ENCODE results near the gene LRCOL1.

LRCOL1 gene

DNA sequence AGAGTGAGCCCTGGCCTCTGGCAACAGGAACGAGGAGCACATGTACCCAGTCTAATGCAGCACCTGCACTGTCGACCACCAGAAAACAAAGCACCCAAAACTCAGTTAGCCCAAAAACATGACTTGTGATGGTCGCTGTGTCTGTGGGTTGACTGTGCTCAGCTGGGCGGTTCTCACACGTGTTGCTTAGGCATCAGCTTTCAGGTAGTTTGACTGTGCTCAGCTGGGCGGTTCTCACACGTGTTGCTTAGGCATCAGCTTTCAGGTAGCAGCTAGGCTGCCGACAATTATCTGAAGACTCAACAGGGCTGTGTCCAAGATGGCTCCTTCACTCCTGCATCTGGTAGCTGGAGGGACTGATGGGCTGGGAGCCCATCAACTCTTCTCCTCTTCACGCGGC, 1.2 kb upstream of the LRCOL1 start:
- no peak for TF ChIP-seq ZFX (IDR thresholded peaks at IDR 0.05; ENCODE audit: borderline replicate concordance)
- TF ChIP-seq, protein P1, sequence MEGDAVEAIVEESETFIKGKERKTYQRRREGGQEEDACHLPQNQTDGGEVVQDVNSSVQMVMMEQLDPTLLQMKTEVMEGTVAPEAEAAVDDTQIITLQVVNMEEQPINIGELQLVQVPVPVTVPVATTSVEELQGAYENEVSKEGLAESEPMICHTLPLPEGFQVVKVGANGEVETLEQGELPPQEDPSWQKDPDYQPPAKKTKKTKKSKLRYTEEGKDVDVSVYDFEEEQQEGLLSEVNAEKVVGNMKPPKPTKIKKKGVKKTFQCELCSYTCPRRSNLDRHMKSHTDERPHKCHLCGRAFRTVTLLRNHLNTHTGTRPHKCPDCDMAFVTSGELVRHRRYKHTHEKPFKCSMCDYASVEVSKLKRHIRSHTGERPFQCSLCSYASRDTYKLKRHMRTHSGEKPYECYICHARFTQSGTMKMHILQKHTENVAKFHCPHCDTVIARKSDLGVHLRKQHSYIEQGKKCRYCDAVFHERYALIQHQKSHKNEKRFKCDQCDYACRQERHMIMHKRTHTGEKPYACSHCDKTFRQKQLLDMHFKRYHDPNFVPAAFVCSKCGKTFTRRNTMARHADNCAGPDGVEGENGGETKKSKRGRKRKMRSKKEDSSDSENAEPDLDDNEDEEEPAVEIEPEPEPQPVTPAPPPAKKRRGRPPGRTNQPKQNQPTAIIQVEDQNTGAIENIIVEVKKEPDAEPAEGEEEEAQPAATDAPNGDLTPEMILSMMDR (IDR thresholded peaks at IDR 0.05): no peak
- H3K27ac ChIP-seq: no peak overlapping the region

DNA sequence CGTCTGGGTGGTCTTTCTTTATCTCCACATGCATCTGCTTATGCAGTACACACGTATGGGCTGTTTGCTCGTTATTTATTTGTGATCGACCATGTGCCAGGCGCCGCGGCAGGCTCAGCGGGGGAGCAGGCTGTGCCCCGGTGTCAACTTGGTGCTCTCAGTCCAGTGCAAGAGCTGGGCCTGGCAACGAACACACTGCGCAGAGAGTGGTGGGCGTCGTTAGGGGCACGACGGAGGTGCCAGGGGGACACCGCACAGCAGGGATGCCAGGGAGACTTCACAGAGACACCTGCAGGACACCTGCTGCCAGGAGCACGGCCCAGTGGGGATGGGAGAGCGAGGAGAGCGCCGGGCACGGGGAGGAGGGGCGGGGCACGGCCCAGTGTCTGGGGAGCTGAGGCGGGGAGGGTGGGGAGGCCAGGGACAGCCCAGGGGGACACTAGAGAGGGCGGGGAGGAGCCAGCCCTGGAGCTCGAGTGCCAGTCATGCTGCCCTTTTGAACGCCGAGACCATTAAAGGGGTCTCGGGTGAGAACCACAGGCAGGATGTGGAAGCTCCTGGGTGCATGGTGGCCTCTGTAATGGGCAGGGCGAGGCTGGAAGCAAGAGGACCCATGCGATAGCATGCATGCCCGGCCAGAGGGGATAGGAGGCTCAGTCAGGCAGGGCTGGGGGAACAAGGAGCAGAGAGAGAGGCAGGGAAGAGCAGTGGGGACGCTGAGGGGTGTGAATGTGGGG, 652 bp upstream of the LRCOL1 start:
- no peak overlapping the region for H3K27ac ChIP-seq
- TF ChIP-seq, protein P1 (IDR thresholded peaks at IDR 0.05): no peak
- no peak for TF ChIP-seq ZFX (IDR thresholded peaks at IDR 0.05; ENCODE audit: borderline replicate concordance)

DNA sequence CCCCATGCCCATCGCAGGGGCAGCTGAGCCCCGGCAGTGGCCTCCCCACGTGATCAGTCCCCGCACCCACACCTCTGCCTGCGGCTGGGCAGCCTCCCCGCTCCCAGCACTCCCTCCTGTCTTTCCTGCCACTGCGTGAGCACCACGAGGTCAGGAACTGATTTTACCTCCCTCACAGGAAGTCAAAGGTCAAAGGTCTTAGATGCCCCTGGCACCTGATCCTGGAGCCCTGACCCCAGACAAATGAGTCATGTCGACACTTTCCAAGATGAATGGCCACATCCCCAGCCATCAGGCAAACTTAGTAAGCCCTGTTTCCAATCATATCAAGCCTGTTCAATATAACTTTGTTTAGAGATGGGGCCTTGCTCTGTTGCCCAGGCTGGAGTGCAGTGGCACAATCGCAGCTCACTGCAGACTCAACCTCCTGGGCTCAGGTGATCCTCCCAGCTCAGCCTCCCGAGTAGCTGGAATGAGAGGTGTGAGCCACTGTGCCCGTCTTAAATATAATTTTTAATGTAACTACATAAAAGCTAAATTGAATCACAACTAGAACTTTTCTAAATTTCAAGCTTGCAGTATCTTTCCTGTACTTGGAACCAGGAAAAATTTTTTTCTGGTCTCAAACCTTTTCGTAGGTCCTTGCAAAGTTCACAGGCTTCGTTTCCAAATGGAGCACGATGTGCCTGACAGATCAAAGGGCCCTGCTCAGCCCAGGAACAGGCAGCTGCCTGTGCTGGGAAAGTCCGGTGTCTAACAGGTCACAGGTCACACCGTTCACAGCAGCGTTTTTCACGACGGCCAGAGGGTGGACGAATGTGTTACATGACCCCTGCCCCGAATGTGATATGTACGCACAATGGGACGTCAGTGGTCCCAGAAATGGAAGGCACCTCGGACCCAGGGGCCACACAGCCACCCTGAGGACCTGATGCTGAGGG, 1.9 kb downstream of the LRCOL1 start:
- no peak overlapping the region for H3K27ac ChIP-seq
- TF ChIP-seq, protein P1 (IDR thresholded peaks at IDR 0.05): no peak
- TF ChIP-seq ZFX (IDR thresholded peaks at IDR 0.05; ENCODE audit: borderline replicate concordance): no peak

DNA sequence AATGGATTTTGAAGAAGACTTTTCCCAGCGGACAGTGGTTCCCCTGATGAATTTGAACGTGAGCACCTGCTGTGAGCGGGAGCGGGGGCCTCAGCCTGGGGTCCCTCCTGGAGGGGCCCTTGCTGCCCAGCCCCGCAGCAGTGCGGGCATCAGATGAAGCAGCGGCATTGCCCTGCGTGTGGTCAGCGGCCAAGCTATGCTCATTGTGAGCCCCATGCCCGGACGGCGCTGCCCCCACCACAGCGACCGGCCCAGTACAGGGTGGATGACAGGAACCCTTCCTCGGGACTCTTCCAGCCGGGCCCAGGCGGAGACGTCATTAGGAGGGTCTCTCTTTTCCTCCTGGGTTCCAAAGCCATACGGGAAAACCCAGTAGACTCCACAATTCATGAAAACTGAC, 3.5 kb downstream of the LRCOL1 start:
- TF ChIP-seq, protein P1 (IDR thresholded peaks at IDR 0.05): no peak
- TF ChIP-seq ZFX (IDR thresholded peaks at IDR 0.05; ENCODE audit: borderline replicate concordance): no peak
- no peak overlapping the region for H3K27ac ChIP-seq

DNA sequence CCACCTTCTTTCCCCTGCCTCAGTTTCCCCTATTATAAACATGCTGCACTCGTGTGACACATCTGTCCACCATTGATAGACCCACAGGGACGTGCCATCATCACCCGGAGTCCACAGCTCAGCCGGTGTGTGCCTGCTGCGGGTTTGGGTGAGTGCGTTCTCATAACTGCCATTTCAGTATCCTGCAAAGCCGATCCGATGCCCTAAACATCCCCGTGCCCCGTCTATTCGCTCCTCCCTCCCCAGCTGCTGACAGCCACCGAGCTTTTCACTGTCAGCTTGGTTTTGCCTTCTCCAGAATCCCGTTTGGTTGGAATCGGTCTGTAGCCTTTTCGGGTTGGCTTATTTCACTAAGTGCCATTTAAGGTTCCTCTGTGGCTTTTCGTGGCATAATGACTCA, 3.9 kb downstream of the LRCOL1 start:
- H3K27ac ChIP-seq: no peak overlapping the region
- no peak for TF ChIP-seq ZFX (IDR thresholded peaks at IDR 0.05; ENCODE audit: borderline replicate concordance)
- TF ChIP-seq, protein P1 (IDR thresholded peaks at IDR 0.05): no peak

DNA sequence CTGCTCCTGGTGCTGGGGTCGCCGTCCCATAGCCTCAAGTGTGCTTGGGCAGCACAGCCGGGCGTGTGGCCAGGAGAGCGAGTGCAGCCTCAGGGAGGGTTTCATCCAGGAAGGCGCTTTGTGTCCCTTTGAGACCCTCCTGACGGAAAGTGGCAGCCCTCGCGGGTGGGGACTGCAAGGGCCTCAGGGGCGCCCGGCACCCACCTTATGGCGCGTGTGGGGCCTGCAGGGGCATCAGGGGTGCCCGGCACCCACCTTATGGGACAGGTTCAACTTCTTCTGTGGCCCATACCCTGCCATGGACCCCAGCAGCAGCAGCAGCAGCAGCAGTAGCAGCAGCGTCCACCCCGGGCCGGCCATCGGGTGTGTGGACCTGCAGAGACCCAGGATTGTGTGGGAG, 4.5 kb downstream of the LRCOL1 start:
- TF ChIP-seq, protein P1 (IDR thresholded peaks at IDR 0.05): no peak
- TF ChIP-seq ZFX (IDR thresholded peaks at IDR 0.05; ENCODE audit: borderline replicate concordance): no peak
- H3K27ac ChIP-seq: no peak overlapping the region
